Measurements from ENCODE around the gene DMPK.
"Not testable (repeated sequence)": the region's sequence is repeated elsewhere in the genome, so short reads cannot be mapped to it uniquely, and the experiment has no call there.

The DMPK gene

GRCh38 chr19:45767881-45768654, 14.2 kb downstream of the DMPK start:
- DNase-seq = peak; percentile 26 to 40

- DNase-seq = no peak
Measured at GRCh38 chr19:45767410-45767880, 14.8 kb downstream of the DMPK start.

- no peak for DNase-seq
Measured at GRCh38 chr19:45766869-45767346, 15.4 kb downstream of the DMPK start.

- no peak for DNase-seq
Measured at GRCh38 chr19:45766296-45766868, 15.9 kb downstream of the DMPK start.

DNA sequence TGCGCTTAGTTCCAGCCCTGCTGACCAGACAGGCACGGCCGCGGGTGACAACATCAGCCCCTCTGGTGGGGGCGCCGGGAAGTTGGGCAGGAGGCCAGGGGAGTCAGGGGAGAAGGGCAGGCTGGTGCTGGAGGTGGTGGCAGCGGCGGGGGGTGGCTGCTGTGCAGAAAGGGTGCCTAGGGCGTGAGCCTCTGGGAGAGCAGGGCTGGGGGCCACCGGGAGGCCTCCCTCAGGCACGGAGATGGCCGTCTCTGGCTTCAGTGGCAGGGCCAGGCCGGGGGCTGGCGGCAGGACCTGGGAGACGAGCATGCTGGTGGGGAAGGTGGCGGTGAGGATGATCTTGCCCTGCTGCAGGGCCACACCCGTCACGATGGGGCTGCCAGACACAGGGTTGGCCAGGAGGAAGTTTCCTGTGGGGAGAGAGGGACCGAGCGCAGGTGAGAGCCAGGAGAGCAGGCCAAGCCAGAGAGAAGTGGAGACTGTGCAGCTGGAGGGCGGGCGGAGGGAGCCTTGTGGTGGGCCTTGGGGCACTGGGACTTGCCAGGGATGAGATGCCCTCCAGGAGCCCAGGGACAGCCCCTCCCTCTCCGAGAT, 16.5 kb downstream of the DMPK start:
- DNase-seq = no peak

GRCh38 chr19:45764945-45765701, 17.2 kb downstream of the DMPK start:
- no peak for DNase-seq

- no peak for DNase-seq
Measured at GRCh38 chr19:45764475-45764874, 17.8 kb downstream of the DMPK start.

- no peak for DNase-seq
Measured at GRCh38 chr19:45763691-45764294, 18.5 kb downstream of the DMPK start.

GRCh38 chr19:45762870-45763631, 19.2 kb downstream of the DMPK start:
- no peak for DNase-seq

GRCh38 chr19:45761714-45762113, 20.6 kb downstream of the DMPK start:
- no peak for DNase-seq

DNA sequence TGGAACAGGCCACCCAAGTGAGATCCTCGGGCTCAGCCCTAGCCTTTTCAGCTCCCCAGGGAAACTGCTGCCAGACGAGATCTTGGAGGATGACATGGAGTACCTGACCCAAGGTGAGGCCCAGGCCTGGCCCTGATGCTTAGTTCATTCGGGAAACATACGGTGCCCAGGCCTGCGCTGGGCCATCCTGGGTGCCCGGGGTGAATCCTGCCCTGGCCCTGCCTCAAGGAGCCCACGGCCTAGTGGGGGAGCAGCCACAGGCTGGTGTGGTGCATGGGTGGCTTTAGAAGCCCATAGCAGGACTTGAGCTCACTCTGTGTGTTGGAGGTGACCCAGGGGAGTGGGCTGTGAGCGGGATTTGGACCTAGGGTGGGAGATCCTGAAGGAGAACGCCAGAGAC, 23.4 kb downstream of the DMPK start:
- DNase-seq = no peak

DNA sequence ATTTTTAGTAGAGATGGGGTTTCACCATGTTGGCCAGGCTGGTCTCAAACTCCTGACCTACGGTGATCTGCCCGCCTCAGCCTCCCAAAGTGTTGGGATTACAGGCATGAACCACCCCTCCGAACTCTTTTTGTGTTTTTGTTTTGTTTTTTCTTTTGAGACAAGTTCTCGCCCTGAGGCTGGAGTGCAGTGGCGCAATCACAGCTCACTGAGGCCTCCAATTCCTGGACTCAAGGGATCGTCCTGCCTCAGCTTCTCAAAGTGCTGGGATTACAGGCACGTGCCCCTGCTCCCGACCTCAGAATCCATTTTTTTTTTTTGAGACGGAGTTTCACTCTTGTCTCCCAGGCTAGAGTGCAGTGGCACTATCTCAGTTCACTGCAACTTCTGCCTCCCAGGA, 24.6 kb downstream of the DMPK start:
- no peak for DNase-seq

DNA sequence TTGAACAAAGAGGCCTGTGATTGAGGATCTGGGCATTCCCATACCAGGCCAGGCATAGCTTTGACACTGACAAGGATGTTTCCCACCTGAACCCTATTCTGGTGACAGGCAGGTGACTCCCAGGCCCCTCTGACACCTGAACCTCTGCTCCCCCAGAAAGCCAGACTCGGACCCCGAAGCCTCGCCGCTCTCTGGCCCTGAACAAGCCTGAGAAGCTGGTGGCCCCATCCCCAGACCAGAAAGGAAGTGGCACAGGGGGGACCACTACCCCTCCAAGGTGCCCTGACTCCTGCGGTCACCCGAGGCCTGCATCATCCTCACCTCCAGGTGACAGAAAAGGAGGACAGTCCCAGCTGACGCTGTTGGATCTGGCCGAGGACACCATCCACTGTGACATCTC, 28.0 kb downstream of the DMPK start:
- DNase-seq = no peak

DNA sequence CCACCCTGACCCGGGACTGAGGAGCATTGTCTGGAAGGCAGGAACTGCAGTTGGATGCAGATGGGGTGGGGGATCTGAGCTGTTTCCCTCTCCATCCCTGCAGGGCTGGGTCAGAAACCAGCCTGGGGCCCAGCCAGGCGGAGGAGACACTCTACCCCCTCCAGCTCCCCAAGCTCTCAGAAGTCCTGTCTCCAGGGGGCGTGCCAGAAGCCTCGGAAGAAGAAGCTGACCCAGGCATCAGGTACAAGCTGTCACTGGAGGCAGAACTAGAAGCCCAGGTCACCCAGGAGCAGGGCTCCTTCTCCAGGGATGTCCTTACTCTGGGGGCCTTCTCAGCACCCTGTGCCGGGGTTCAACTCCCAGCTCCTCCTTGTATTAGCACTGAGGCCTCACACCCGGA, 28.7 kb downstream of the DMPK start:
- no peak for DNase-seq

- DNase-seq = no peak
Measured at GRCh38 chr19:45752639-45753038, 29.7 kb downstream of the DMPK start.

DNA sequence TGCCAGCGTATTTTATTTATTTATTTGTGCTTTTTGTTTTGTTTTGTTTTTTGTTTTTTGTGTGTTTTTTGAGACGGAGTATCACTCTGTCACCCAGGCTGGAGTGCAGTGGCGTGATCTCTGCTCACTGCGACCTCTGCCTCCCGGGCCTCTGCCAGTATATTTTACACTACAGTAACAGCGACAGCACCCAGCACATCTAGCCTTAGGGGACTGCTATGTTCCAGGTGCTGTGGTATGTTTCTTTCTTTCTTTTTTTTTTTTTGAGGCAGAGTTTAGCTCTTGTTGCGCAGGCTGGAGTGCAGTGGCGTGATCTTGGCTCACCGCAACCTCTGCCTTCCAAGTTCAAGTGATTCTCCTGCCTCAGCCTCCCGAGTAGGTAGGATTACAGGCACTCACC, 30.8 kb downstream of the DMPK start:
- not testable (repeated sequence) for DNase-seq

DNA sequence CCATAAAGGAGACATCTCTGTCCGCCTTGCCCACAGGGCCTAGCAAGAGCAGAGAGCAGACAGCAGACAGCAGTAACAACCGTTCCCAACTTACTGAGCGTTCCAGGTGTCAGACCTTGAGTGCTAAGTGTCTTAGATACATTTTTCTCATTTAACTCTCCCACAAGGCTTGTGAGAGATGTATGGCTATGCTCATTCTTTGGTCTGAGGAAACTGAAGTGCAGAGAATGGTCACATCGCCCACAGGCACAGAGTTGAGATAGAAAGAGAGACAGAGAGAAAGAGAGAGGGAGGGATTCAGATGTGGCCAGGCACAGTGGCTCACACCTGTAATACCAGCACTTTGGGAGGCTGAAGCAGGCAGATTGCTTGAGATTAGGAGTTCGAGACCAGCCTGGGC, 34.8 kb downstream of the DMPK start:
- DNase-seq = no peak

GRCh38 chr19:45746866-45747265, 35.4 kb downstream of the DMPK start:
- no peak for DNase-seq

- DNase-seq = no peak
Measured at GRCh38 chr19:45745606-45746005, 36.7 kb downstream of the DMPK start.

DNA sequence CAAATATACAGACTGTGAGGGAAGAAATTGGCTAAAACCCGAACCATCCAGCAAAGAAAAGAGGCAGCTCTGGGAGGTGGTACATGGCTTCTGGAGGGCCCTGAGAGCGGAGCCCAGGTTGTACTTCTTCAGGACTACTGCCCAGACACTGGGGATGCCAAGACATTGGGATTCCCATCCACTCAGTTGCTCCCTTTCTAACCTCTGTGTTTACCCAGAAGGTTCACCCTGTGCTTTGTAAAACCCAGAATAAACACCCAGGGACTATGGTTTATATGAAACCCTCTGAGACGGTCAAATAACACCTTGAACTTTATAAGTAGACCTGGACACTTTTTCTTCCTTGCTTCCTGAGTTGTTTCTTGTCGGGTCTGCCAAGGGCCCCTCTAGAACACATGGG, 39.3 kb downstream of the DMPK start:
- no peak for DNase-seq

- DNase-seq = no peak
Measured at GRCh38 chr19:45739498-45740439, 42.5 kb downstream of the DMPK start.
